Cardiac atrium fibroblast (primary cell): ENCODE measurements around the gene HLA-A. TPM values are rescaled to one million over a fixed set of nuclear protein-coding genes. Genes with fewer than 3 reads are reported as not detected.

Source experiments
- total RNA-seq: library from RNA; depleted of rRNA; stranded (reverse); fragments of >200 nt; gene quantifications from 2 replicates; pipeline ENCODE4 v1.2.3, GENCODE V29; 2015

HLA-A gene
- 528 and 669 TPM in 2 replicates for total RNA-seq

DNA sequence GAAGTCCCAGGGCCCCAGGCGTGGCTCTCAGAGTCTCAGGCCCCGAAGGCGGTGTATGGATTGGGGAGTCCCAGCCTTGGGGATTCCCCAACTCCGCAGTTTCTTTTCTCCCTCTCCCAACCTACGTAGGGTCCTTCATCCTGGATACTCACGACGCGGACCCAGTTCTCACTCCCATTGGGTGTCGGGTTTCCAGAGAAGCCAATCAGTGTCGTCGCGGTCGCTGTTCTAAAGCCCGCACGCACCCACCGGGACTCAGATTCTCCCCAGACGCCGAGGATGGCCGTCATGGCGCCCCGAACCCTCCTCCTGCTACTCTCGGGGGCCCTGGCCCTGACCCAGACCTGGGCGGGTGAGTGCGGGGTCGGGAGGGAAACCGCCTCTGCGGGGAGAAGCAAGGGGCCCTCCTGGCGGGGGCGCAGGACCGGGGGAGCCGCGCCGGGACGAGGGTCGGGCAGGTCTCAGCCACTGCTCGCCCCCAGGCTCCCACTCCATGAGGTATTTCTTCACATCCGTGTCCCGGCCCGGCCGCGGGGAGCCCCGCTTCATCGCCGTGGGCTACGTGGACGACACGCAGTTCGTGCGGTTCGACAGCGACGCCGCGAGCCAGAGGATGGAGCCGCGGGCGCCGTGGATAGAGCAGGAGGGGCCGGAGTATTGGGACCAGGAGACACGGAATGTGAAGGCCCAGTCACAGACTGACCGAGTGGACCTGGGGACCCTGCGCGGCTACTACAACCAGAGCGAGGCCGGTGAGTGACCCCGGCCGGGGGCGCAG lies at the start of gene HLA-A:
Gene HLA-A, plus strand, starts transcription at position 258 of the 778 bp plus-strand sequence. Its CDS starts 22 bp downstream, at position 280.

Other genes starting within 250 kb of the HLA-A start
- gene HLA-F, start 219.1 kb upstream of the HLA-A start, total RNA-seq = 7.6 and 9.6 TPM in 2 replicates
- gene HLA-G, start 114.7 kb upstream of the HLA-A start, total RNA-seq = not detected in 2 replicates
- gene POLR1H, start 118.7 kb downstream of the HLA-A start, total RNA-seq = 10.7 and 15.7 TPM in 2 replicates
- 34.3 and 35.5 TPM in 2 replicates for gene PPP1R11, start 124.7 kb downstream of the HLA-A start, total RNA-seq
- gene RNF39, start 133.2 kb downstream of the HLA-A start, total RNA-seq = not detected in 2 replicates
- gene TRIM31, start 170.6 kb downstream of the HLA-A start, total RNA-seq = not detected in 2 replicates
- gene TRIM40, start 193.6 kb downstream of the HLA-A start, total RNA-seq = not detected in 2 replicates
- not detected in 2 replicates for gene TRIM10, start 218.7 kb downstream of the HLA-A start, total RNA-seq
- not detected in 2 replicates for gene TRIM15, start 221.0 kb downstream of the HLA-A start, total RNA-seq